Inflammatory macrophage treated with lipopolysaccharide for 4 hours (primary cell): ENCODE data around the gene MICAL2.
A peak's percentile ranks its signal among the peaks of the same experiment; 100 is the strongest.

Experiments used
- DNase-seq: peaks from one replicate; pipeline ENCODE4 v3.0.0-alpha.2; 2020

The MICAL2 gene

GRCh38 chr11:12276831-12277475, 166.6 kb downstream of the MICAL2 start:
- DNase-seq, result no peak

- no peak for DNase-seq
Measured at GRCh38 chr11:12278766-12279671, 168.6 kb downstream of the MICAL2 start.

- DNase-seq, result no peak
Measured at GRCh38 chr11:12279672-12280108, 169.3 kb downstream of the MICAL2 start.

- no peak for DNase-seq
Measured at GRCh38 chr11:12280199-12280837, 169.9 kb downstream of the MICAL2 start.

GRCh38 chr11:12280838-12281565, 170.6 kb downstream of the MICAL2 start:
- no peak for DNase-seq

- DNase-seq, result peak; percentile 74
Measured at GRCh38 chr11:12281571-12282478, 171.4 kb downstream of the MICAL2 start.

- peak; percentile 4 for DNase-seq
Measured at GRCh38 chr11:12282676-12283075, 172.3 kb downstream of the MICAL2 start.

GRCh38 chr11:12284316-12285050, 174.1 kb downstream of the MICAL2 start:
- DNase-seq, result peak; percentile 3

- peak; percentile 83 for DNase-seq
Measured at GRCh38 chr11:12285106-12285505, 174.7 kb downstream of the MICAL2 start.

GRCh38 chr11:12285811-12286222, 175.4 kb downstream of the MICAL2 start:
- DNase-seq, result no peak

GRCh38 chr11:12286606-12287005, 176.2 kb downstream of the MICAL2 start:
- DNase-seq, result no peak

- peak; percentile 4 for DNase-seq
Measured at GRCh38 chr11:12287009-12287373, 176.6 kb downstream of the MICAL2 start.

- peak; percentile 14 for DNase-seq
Measured at GRCh38 chr11:12287374-12288211, 177.2 kb downstream of the MICAL2 start.

GRCh38 chr11:12288212-12288930, 178.0 kb downstream of the MICAL2 start:
- peak; percentile 73 for DNase-seq

GRCh38 chr11:12288931-12289666, 178.7 kb downstream of the MICAL2 start:
- DNase-seq, result no peak

GRCh38 chr11:12289667-12290476, 179.5 kb downstream of the MICAL2 start:
- DNase-seq, result no peak

GRCh38 chr11:12290477-12290922, 180.1 kb downstream of the MICAL2 start:
- no peak for DNase-seq

- DNase-seq, result no peak
Measured at GRCh38 chr11:12291313-12291712, 180.9 kb downstream of the MICAL2 start.
